Measurements from ENCODE around the gene RNASE3. TPM values are rescaled to one million over a fixed set of nuclear protein-coding genes. Genes with fewer than 3 reads are reported as not detected.
A peak's percentile ranks its signal among the peaks of the same experiment; 100 is the strongest.
"Not testable (repeated sequence)": the region's sequence is repeated elsewhere in the genome, so short reads cannot be mapped to it uniquely, and the experiment has no call there.

RNASE3 gene
- total RNA-seq, 4 donors from 2014 or later, result not detected

GRCh38 chr14:20905676-20906075, 14.5 kb downstream of the RNASE3 start:
- no peaks in the 10 kb centered on the region for H3K36me3 ChIP-seq
- no peak for DNase-seq
- no peak overlapping the region for H3K27ac ChIP-seq
- H3K4me3 ChIP-seq, result no peak overlapping the region
- intact Hi-C loops (cut with DNase I; ENCODE audit: low total_unique reads), result no loop called here
- H3K4me1 ChIP-seq, result no peaks in the 10 kb centered on the region
- H3K27me3 ChIP-seq, result no peaks in the 10 kb centered on the region
- no peak for TF ChIP-seq CTCF (IDR thresholded peaks at IDR 0.05)
- no peak for TF ChIP-seq POLR2A (IDR thresholded peaks at IDR 0.05)
- no peaks in the 10 kb centered on the region for H3K9me3 ChIP-seq

- Histone ChIP-seq H3K27me3 (no peaks in the 10 kb centered on the region), H3K27ac (no peak overlapping the region), H3K4me3 (no peak overlapping the region), H3K36me3 (no peaks in the 10 kb centered on the region), H3K4me1 (no peaks in the 10 kb centered on the region), H3K9me3 (no peaks in the 10 kb centered on the region)
- no peak for DNase-seq
- no peak for TF ChIP-seq CTCF (IDR thresholded peaks at IDR 0.05)
- no peak for TF ChIP-seq POLR2A (IDR thresholded peaks at IDR 0.05)
- intact Hi-C loops (cut with DNase I; ENCODE audit: low total_unique reads), result no loop called here
Measured at GRCh38 chr14:20907214-20907613, 16.0 kb downstream of the RNASE3 start.

GRCh38 chr14:20910822-20911221, 19.6 kb downstream of the RNASE3 start:
- H3K27ac ChIP-seq; H3K27me3 ChIP-seq; H3K4me3 ChIP-seq; H3K36me3 ChIP-seq; H3K4me1 ChIP-seq; H3K9me3 ChIP-seq; intact Hi-C loops (cut with DNase I; ENCODE audit: low total_unique reads); DNase-seq: not testable (repeated sequence)

DNA sequence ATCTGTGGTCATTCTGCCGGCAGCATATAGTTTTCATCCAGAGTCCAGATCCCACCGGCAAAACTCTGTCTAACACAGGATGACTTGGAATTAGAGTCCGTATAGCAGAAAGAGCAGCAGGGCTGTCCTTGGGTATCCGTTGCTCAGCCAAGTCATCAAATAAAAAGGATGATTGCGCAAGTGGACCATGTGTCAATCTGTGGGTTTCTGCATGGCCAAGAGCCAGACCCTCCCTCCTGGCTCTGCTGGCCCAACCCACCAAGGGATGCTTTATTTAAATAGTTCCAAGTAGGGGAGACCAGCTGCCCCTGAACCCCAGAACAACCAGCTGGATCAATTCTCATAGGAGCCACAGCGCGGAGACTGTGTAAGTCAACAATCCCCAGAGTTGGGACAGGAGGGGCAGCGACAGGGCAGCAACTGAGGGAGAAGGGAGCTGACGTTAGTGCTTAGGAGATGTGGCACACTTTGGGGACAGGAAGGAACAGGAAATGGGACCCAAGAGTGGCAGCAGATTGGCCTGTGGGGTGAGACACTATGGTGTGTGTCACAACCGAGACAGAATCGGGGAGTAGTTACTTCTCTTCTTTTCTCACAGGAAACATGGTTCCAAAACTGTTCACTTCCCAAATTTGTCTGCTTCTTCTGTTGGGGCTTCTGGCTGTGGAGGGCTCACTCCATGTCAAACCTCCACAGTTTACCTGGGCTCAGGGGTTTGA, 28.0 kb downstream of the RNASE3 start:
- H3K4me1 ChIP-seq; H3K9me3 ChIP-seq; DNase-seq; H3K27ac ChIP-seq; H3K4me3 ChIP-seq; H3K36me3 ChIP-seq; intact Hi-C loops (cut with DNase I; ENCODE audit: low total_unique reads); H3K27me3 ChIP-seq: not testable (repeated sequence)

- H3K9me3 ChIP-seq; H3K27ac ChIP-seq; H3K4me3 ChIP-seq; intact Hi-C loops (cut with DNase I; ENCODE audit: low total_unique reads); H3K36me3 ChIP-seq; DNase-seq; H3K4me1 ChIP-seq; H3K27me3 ChIP-seq: not testable (repeated sequence)
Measured at GRCh38 chr14:20923766-20924297, 32.6 kb downstream of the RNASE3 start.

GRCh38 chr14:20934148-20934762, 43.1 kb downstream of the RNASE3 start:
- no peak for DNase-seq
- TF ChIP-seq POLR2A (IDR thresholded peaks at IDR 0.05) (no peak), CTCF (IDR thresholded peaks at IDR 0.05) (peak in 1 of 4 experiments; percentile 15)
- intact Hi-C loops (cut with DNase I; ENCODE audit: low total_unique reads), result no loop called here

More at GRCh38 chr14:20934148-20934762, 43.1 kb downstream of the RNASE3 start:
- Histone ChIP-seq H3K4me1 (no peaks in the 10 kb centered on the region), H3K36me3 (no peaks in the 10 kb centered on the region), H3K27me3 (no peaks in the 10 kb centered on the region), H3K27ac (no peak overlapping the region), H3K4me3 (no peak overlapping the region), H3K9me3 (no peaks in the 10 kb centered on the region)

Data from uterus (tissue), 4 donors.